GM10266 (cell line): ENCODE results near the gene MADD.

ENCODE experiments used
- DNase-seq: peaks from one replicate; pipeline ENCODE4 v3.0.0; 2012; ENCODE audit errors: extremely low spot score
- CTCF ChIP-seq: IDR thresholded peaks from 2 replicates; pipeline ENCODE4 v1.5.1; 2012; ENCODE audit warnings: mild to moderate bottlenecking, low read depth; ENCODE audit not compliant: control insufficient read depth, insufficient read depth; ENCODE audit errors: missing control alignments

Gene MADD

DNA sequence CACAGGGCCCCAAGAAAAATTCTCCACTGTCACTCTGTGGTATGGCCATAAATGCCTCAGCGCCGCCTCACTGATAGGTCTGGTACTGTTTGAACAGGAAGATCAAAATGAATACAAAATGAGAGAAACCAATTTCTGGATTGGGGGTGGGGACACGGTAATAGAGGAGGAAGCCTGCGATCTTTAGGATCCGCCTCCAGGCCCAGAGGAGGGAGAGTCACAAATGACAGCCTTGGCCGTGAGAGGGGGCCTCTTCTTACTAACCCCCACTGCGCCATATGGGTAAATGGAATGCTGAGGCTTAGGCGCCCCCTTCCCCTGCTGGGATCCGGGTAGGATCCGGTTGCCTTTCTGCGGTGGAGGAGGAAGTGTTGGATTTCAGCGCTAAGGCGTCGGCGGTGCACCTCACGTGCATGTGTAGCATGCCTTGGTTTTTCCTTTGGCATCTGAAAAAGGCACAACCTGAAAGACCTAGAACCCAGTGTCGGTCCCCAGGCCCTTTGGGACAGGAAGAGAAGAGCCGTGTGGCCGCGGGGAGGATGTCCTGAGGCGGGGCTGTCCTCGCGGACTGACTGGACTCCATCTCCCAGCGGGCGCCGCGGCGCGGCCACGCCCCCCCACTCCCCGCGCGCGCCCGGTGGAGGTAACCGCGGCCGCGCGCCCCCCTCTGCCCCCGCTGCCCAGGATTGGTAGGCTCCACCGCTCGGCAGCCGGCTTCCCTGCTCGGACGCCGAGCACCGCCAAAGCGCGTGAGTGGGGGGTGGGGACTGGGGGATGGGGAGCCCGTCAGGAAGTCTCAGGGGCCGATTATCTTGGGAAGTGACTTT lies 718 bp upstream of the MADD start:
- peak; percentile 94 for DNase-seq
- TF ChIP-seq CTCF: no peak

DNA sequence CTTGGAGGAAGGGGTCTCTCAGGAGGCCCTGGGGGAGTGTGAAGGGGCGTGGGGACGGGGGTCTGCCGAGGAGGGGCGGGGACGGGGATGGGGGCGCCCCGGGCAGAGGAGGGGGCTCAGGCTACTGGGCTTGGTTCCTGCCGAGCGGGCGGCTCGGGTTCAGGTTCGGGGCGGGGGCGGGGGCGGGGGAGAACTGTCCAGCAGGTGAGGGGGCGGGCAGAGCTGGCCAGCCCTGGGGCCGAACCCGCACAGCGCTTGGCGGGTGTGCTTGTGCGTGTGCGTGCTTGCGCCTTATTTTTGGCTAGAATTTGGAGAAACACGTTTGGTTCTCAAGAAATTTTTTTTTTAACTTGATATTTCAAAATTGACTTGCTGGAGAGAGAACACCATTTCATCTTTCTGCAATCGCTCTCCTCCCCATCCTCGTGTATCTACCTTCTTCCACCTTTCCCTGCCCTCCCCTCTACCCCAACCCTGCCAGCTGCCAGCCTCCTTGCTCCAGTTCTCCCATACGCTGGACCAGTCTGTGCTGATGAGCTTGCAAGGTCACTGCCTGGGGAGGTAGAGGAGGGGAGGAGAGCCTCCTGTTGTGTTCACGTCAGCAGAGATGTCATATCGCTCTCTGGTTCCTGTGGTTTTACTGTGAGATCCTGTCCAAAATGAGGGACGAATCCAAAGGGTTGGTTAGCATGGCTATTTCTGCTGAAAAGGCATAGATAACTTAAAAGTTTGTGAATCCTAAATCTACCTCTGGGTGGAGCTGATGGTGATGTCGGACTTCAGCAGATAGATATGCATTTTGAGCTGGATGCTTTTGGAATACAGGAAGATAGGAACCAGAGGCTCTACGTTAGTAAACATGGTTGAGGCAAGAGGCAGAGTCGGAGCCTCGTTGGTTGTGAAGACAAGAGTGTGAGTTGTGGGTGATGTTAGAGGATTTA lies 668 bp downstream of the MADD start:
- peak; percentile 31 for TF ChIP-seq CTCF
- DNase-seq: peak; percentile 36

DNA sequence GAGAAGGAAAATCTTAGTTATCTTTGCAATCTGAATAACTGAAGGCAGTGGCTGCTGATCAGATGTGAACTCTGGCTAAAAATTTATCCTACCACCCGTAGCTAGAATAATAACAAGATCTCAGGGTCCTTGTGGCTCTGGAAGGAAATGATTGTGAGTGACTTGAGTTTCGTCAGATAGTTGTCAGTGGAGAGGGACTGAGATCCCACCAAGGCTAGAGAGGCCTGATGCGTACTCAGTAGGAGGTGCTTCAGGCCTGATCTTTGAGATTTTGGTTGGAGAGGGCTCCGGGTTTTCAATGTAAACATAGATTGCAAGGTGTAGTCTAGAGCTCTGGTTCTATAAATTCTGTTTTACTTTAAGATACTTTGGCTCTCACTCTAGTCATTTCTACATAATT lies 1.4 kb downstream of the MADD start:
- TF ChIP-seq CTCF: no peak
- no peak for DNase-seq

DNA sequence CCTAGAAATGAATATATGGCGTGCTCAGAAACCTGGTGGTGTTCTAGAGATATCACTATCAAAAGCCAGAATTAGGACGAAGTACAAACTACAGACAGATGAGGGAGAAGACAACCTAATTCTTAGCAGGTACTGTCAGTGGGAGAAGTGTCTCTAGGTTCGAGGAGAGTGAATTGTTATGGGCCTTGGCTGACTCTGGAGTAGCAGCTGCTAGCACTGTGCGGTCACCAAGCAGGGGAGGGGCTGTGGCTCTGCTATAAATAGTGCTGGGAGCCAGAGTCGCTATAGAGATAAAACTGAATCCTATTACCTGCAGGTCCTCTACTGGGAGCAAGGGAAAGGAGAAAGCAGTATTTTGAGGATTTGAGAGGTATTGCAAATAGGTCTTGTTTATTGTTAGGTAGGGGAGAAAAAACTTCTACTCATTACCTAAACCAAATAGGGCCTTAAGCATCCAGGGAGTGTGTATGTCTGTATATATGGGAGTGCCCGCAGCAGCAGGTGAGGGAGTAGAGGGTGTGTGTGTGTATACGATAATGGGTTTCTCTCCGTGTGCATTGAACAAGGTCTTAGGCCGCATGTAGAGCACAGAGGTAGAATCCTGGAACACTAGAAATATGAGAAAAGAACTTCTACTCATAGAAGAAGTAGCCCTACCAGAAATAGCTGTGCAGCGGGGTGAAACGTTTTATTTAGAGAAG lies 2.2 kb downstream of the MADD start:
- DNase-seq: peak; percentile 49
- TF ChIP-seq CTCF: no peak

GRCh38 chr11:47272706-47273105 lies 2.8 kb downstream of the MADD start:
- DNase-seq: peak; percentile 40
- no peak for TF ChIP-seq CTCF

- DNase-seq: no peak
- no peak for TF ChIP-seq CTCF
These were observed 4.7 kb downstream of the MADD start for GRCh38 chr11:47274495-47275235.
